ENCODE data around the gene TGFBR3L. TPM values are rescaled to one million over a fixed set of nuclear protein-coding genes. Genes with fewer than 3 reads are reported as not detected.

The TGFBR3L gene
- total and polyA plus RNA-seq, 2 of the 13 experiments (the other 11 are each of a cell fraction or from before 2014, with no cell fraction given) = 0.20 to 1.0 TPM

DNA sequence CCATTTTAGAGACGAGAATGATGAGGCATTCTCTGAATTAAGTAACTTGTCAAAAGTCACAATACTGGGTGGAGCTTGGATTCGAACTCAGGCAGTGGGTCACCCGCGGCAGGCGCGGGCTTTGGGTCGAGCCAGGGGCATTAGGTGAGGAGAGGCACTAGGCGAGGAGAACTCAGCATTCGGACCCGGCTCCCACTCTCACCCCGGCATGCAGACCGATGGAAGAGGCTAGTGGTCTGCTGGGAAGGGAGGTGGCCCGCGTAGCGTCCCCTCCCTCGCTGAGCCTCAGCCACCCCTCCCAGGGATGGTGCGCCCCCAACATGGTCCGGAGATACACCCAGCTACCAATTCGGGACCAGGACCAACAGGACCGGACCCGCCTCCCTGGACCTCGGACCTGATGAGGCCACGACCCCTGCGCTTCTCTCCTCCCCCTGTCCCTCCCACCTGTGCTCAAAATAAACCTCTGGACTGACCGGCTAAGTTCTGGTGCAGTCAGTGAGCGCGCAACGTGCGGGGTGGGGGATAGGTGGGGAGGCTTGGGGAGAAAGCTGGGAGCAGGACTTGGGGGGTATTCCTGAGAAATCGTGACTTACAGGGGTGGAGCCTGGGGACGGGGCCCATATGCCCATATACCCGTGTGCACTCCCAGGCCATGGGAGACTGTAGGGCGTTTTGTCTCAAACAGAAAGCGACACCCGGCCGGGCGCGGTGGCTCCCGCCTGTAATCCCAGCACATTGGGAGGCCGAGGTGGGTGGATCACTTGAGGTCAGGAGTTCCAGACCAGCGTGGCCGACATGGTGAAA, 4.2 kb downstream of the TGFBR3L start (continued):
- TF ChIP-seq PHF20 (CRISPR knock-in tag; IDR thresholded peaks at IDR 0.05) (no peak), EZH2 (conservative IDR thresholded peaks at IDR 0.05; ENCODE audit: low read depth, low read length) (no peak), HNRNPL (IDR thresholded peaks at IDR 0.05; ENCODE audit: low read depth, low read length) (no peak), TEAD3 (CRISPR knock-in tag; optimal IDR thresholded peaks at IDR 0.05; ENCODE audit: borderline replicate concordance) (peak; percentile 37), POLR2A (IDR thresholded peaks at IDR 0.05; ENCODE audit: insufficient read depth in 1 of 2, low read depth in 2 of 2, low read length in 2 of 2) (peak in 1 of 2 experiments; percentile 73; a peak in 2 of 4 replicates), ZNF841 (CRISPR knock-in tag; IDR thresholded peaks at IDR 0.05; ENCODE audit: borderline replicate concordance) (no peak), ZNF556 (CRISPR knock-in tag; IDR thresholded peaks at IDR 0.05; ENCODE audit: borderline replicate concordance) (no peak), ZNF33A (CRISPR knock-in tag; IDR thresholded peaks at IDR 0.05; ENCODE audit: borderline replicate concordance) (no peak), CEBPG (CRISPR knock-in tag; IDR thresholded peaks at IDR 0.05) (no peak), ARID2 (CRISPR knock-in tag; IDR thresholded peaks at IDR 0.05; ENCODE audit: borderline replicate concordance) (no peak), ZNF543 (CRISPR knock-in tag; IDR thresholded peaks at IDR 0.05) (no peak), POGZ (CRISPR knock-in tag; IDR thresholded peaks at IDR 0.05) (no peak), ZNF776 (CRISPR knock-in tag; IDR thresholded peaks at IDR 0.05) (no peak), CHCHD3 (CRISPR knock-in tag; IDR thresholded peaks at IDR 0.05) (no peak), ZFY (CRISPR knock-in tag; IDR thresholded peaks at IDR 0.05) (no peak), MXI1 (IDR thresholded peaks at IDR 0.05; ENCODE audit: borderline replicate concordance, low read depth, low read length) (peak; percentile 49; the same call in 1 of the 3 replicates)
- TF ChIP-seq, protein P1, sequence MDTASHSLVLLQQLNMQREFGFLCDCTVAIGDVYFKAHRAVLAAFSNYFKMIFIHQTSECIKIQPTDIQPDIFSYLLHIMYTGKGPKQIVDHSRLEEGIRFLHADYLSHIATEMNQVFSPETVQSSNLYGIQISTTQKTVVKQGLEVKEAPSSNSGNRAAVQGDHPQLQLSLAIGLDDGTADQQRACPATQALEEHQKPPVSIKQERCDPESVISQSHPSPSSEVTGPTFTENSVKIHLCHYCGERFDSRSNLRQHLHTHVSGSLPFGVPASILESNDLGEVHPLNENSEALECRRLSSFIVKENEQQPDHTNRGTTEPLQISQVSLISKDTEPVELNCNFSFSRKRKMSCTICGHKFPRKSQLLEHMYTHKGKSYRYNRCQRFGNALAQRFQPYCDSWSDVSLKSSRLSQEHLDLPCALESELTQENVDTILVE (CRISPR knock-in tag; IDR thresholded peaks at IDR 0.05) = 0 out of 2 replicates have a peak, but pooled peaks have one; percentile 10
- TF ChIP-seq, protein P2, sequence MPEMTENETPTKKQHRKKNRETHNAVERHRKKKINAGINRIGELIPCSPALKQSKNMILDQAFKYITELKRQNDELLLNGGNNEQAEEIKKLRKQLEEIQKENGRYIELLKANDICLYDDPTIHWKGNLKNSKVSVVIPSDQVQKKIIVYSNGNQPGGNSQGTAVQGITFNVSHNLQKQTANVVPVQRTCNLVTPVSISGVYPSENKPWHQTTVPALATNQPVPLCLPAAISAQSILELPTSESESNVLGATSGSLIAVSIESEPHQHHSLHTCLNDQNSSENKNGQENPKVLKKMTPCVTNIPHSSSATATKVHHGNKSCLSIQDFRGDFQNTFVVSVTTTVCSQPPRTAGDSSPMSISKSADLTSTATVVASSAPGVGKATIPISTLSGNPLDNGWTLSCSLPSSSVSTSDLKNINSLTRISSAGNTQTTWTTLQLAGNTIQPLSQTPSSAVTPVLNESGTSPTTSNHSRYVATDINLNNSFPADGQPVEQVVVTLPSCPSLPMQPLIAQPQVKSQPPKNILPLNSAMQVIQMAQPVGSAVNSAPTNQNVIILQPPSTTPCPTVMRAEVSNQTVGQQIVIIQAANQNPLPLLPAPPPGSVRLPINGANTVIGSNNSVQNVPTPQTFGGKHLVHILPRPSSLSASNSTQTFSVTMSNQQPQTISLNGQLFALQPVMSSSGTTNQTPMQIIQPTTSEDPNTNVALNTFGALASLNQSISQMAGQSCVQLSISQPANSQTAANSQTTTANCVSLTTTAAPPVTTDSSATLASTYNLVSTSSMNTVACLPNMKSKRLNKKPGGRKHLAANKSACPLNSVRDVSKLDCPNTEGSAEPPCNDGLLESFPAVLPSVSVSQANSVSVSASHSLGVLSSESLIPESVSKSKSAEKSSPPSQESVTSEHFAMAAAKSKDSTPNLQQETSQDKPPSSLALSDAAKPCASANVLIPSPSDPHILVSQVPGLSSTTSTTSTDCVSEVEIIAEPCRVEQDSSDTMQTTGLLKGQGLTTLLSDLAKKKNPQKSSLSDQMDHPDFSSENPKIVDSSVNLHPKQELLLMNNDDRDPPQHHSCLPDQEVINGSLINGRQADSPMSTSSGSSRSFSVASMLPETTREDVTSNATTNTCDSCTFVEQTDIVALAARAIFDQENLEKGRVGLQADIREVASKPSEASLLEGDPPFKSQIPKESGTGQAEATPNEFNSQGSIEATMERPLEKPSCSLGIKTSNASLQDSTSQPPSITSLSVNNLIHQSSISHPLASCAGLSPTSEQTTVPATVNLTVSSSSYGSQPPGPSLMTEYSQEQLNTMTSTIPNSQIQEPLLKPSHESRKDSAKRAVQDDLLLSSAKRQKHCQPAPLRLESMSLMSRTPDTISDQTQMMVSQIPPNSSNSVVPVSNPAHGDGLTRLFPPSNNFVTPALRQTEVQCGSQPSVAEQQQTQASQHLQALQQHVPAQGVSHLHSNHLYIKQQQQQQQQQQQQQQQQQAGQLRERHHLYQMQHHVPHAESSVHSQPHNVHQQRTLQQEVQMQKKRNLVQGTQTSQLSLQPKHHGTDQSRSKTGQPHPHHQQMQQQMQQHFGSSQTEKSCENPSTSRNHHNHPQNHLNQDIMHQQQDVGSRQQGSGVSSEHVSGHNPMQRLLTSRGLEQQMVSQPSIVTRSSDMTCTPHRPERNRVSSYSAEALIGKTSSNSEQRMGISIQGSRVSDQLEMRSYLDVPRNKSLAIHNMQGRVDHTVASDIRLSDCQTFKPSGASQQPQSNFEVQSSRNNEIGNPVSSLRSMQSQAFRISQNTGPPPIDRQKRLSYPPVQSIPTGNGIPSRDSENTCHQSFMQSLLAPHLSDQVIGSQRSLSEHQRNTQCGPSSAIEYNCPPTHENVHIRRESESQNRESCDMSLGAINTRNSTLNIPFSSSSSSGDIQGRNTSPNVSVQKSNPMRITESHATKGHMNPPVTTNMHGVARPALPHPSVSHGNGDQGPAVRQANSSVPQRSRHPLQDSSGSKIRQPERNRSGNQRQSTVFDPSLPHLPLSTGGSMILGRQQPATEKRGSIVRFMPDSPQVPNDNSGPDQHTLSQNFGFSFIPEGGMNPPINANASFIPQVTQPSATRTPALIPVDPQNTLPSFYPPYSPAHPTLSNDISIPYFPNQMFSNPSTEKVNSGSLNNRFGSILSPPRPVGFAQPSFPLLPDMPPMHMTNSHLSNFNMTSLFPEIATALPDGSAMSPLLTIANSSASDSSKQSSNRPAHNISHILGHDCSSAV (CRISPR knock-in tag; IDR thresholded peaks at IDR 0.05; ENCODE audit: borderline replicate concordance) = no peak

All from HepG2 (cell line).